ENCODE results near the gene DSC2.

DSC2 gene

DNA sequence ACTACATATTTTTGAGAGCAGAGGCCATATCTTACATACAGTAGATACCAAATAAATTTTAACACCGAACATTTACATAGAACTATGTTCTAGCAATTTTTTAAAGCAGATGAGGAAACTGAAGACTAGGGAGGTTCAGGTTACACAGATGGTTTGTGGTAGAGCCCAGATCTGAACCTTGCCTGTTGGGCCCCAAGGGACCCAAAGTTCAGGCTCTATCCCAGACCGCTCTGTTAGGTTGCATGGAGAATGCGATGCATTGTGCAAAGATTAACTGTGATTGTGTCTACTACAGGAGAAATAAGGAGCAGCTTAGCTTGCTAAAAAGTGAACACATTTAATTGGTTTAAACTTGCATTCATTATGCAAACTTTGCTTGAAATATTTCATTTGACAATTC, 43.3 kb downstream of the DSC2 start:
- H3K4me3 ChIP-seq (ENCODE audit: low read depth in 1 of 2, low read length in 2 of 2), result no peak overlapping the region
- H3K79me2 ChIP-seq (ENCODE audit: insufficient read depth, low read length), result no peaks in the 10 kb centered on the region
- no peak overlapping the region for H2AFZ ChIP-seq (ENCODE audit: low read depth, low read length)
- no peak for DNase-seq
- no peak overlapping the region for H3K9ac ChIP-seq (ENCODE audit: low read depth, low read length)
- no peak for ATAC-seq (ENCODE audit: insufficient read depth, low read depth)
- H3K36me3 ChIP-seq (ENCODE audit: insufficient read depth, low read length), result no peaks in the 10 kb centered on the region
- no peak overlapping the region for H3K27ac ChIP-seq (ENCODE audit: low read length)
- no peak for TF ChIP-seq EZH2 (IDR thresholded peaks at IDR 0.05; ENCODE audit: borderline replicate concordance, low read depth, low read length, severe bottlenecking)
- TF ChIP-seq, protein P1, sequence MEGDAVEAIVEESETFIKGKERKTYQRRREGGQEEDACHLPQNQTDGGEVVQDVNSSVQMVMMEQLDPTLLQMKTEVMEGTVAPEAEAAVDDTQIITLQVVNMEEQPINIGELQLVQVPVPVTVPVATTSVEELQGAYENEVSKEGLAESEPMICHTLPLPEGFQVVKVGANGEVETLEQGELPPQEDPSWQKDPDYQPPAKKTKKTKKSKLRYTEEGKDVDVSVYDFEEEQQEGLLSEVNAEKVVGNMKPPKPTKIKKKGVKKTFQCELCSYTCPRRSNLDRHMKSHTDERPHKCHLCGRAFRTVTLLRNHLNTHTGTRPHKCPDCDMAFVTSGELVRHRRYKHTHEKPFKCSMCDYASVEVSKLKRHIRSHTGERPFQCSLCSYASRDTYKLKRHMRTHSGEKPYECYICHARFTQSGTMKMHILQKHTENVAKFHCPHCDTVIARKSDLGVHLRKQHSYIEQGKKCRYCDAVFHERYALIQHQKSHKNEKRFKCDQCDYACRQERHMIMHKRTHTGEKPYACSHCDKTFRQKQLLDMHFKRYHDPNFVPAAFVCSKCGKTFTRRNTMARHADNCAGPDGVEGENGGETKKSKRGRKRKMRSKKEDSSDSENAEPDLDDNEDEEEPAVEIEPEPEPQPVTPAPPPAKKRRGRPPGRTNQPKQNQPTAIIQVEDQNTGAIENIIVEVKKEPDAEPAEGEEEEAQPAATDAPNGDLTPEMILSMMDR (IDR thresholded peaks at IDR 0.05; ENCODE audit: borderline replicate concordance, extremely low read depth, low read length, poor library complexity, severe bottlenecking), result no peak
- no peaks in the 10 kb centered on the region for H3K27me3 ChIP-seq (ENCODE audit: insufficient read depth, low read length, poor library complexity)
- no peaks in the 10 kb centered on the region for H3K4me1 ChIP-seq (ENCODE audit: insufficient read depth, low read length)
- H4K20me1 ChIP-seq (ENCODE audit: insufficient read depth, low read length), result no peaks in the 10 kb centered on the region
- H3K9me3 ChIP-seq (ENCODE audit: insufficient read depth, low read length, severe bottlenecking), result no peaks in the 10 kb centered on the region
- H3K4me2 ChIP-seq (ENCODE audit: insufficient read depth, low read length), result no peak overlapping the region

DNA sequence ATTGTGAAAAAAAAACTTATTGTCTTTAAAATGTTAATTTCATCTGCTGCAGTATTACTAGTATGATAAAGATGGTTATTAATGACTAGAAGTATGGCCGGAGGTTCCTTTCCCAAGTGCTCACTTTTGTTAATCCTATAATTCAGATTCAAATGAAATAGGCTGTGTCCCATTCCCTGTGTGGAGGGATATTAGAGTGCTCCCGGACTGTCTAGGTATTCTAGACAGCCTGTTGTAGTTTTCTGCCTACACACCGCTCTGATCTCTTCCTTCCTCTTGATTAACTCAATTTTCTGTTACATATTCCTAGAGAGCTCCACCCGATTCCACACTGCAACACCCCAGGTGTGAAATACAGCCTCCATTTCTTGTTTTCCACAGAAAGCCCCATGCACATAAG, 44.3 kb downstream of the DSC2 start:
- Histone ChIP-seq H2AFZ (ENCODE audit: low read depth, low read length) (no peak overlapping the region), H3K9me3 (ENCODE audit: insufficient read depth, low read length, severe bottlenecking) (no peaks in the 10 kb centered on the region), H3K9ac (ENCODE audit: low read depth, low read length) (no peak overlapping the region), H4K20me1 (ENCODE audit: insufficient read depth, low read length) (no peaks in the 10 kb centered on the region), H3K36me3 (ENCODE audit: insufficient read depth, low read length) (no peaks in the 10 kb centered on the region), H3K79me2 (ENCODE audit: insufficient read depth, low read length) (no peaks in the 10 kb centered on the region), H3K4me3 (ENCODE audit: low read depth in 1 of 2, low read length in 2 of 2) (no peak overlapping the region), H3K4me1 (ENCODE audit: insufficient read depth, low read length) (no peaks in the 10 kb centered on the region), H3K4me2 (ENCODE audit: insufficient read depth, low read length) (no peak overlapping the region), H3K27me3 (ENCODE audit: insufficient read depth, low read length, poor library complexity) (no peaks in the 10 kb centered on the region), H3K27ac (ENCODE audit: low read length) (no peak overlapping the region)
- no peak for ATAC-seq (ENCODE audit: insufficient read depth, low read depth)
- TF ChIP-seq, protein P1 (IDR thresholded peaks at IDR 0.05; ENCODE audit: borderline replicate concordance, extremely low read depth, low read length, poor library complexity, severe bottlenecking), result no peak
- TF ChIP-seq EZH2 (IDR thresholded peaks at IDR 0.05; ENCODE audit: borderline replicate concordance, low read depth, low read length, severe bottlenecking), result no peak
- DNase-seq, result no peak

DNA sequence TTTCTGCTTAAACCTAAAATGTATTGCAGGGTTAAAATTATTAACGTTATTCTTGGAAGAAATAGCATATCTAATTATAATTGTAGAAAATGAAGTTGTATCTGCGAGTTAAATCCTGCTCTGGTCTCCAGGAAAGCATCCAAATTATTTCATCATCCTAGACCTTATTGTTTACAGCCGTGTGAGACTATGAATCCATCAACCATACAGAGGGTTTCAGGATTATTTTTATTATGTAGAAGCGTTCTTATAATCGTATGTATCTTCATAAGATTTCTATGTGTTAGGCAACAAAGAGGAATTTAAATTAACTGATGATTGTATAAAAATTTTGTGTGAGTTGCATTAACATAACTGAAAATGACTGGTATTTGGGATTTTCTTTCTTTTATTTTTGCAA, 45.2 kb downstream of the DSC2 start:
- Histone ChIP-seq H3K27ac (ENCODE audit: low read length) (no peak overlapping the region), H3K4me1 (ENCODE audit: insufficient read depth, low read length) (no peaks in the 10 kb centered on the region), H3K36me3 (ENCODE audit: insufficient read depth, low read length) (no peaks in the 10 kb centered on the region), H3K4me2 (ENCODE audit: insufficient read depth, low read length) (no peak overlapping the region), H3K9me3 (ENCODE audit: insufficient read depth, low read length, severe bottlenecking) (no peaks in the 10 kb centered on the region), H3K27me3 (ENCODE audit: insufficient read depth, low read length, poor library complexity) (no peaks in the 10 kb centered on the region), H3K4me3 (ENCODE audit: low read depth in 1 of 2, low read length in 2 of 2) (no peak overlapping the region), H2AFZ (ENCODE audit: low read depth, low read length) (no peak overlapping the region), H3K9ac (ENCODE audit: low read depth, low read length) (no peak overlapping the region), H4K20me1 (ENCODE audit: insufficient read depth, low read length) (no peaks in the 10 kb centered on the region), H3K79me2 (ENCODE audit: insufficient read depth, low read length) (no peaks in the 10 kb centered on the region)
- TF ChIP-seq EZH2 (IDR thresholded peaks at IDR 0.05; ENCODE audit: borderline replicate concordance, low read depth, low read length, severe bottlenecking), result no peak
- no peak for DNase-seq
- ATAC-seq (ENCODE audit: insufficient read depth, low read depth), result no peak

DNA sequence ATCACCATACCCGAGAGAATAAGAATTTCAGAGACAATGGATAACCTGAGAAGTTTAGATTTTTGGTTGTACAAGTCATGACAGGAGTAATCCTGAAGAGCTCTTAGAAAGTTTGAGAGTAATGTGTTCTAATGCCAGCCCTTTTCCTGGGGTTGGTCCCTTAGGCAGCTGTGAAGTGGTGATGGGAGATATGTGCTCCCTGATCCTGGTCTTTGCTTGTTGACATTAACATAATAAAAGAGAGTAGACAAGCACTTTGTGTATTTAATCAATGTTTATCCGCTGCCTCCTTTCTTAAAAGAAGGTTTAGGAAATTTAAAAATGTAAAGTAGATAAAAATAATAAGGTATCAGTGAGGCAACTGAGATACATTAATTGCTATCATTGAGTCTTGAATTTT, 45.9 kb downstream of the DSC2 start:
- H4K20me1 ChIP-seq (ENCODE audit: insufficient read depth, low read length), result no peaks in the 10 kb centered on the region
- H3K27ac ChIP-seq (ENCODE audit: low read length), result no peak overlapping the region
- H3K4me2 ChIP-seq (ENCODE audit: insufficient read depth, low read length), result no peak overlapping the region
- DNase-seq (no peak), ATAC-seq (ENCODE audit: insufficient read depth, low read depth) (no peak)
- no peak overlapping the region for H3K9ac ChIP-seq (ENCODE audit: low read depth, low read length)
- H3K79me2 ChIP-seq (ENCODE audit: insufficient read depth, low read length), result no peaks in the 10 kb centered on the region
- no peaks in the 10 kb centered on the region for H3K27me3 ChIP-seq (ENCODE audit: insufficient read depth, low read length, poor library complexity)
- no peak overlapping the region for H2AFZ ChIP-seq (ENCODE audit: low read depth, low read length)
- no peaks in the 10 kb centered on the region for H3K4me1 ChIP-seq (ENCODE audit: insufficient read depth, low read length)
- no peaks in the 10 kb centered on the region for H3K9me3 ChIP-seq (ENCODE audit: insufficient read depth, low read length, severe bottlenecking)
- TF ChIP-seq, protein P1 (IDR thresholded peaks at IDR 0.05; ENCODE audit: borderline replicate concordance, extremely low read depth, low read length, poor library complexity, severe bottlenecking), result no peak
- no peak for TF ChIP-seq EZH2 (IDR thresholded peaks at IDR 0.05; ENCODE audit: borderline replicate concordance, low read depth, low read length, severe bottlenecking)
- no peak overlapping the region for H3K4me3 ChIP-seq (ENCODE audit: low read depth in 1 of 2, low read length in 2 of 2)
- no peaks in the 10 kb centered on the region for H3K36me3 ChIP-seq (ENCODE audit: insufficient read depth, low read length)
